H1 (cell line): Measurements from ENCODE around the gene CCL22.

Experiments used
- CHD1 ChIP-seq: IDR thresholded peaks from 2 replicates; pipeline ENCODE4 v1.6.1; 2012; ENCODE audit warnings: low read depth, low read length, improper control_type of control experiment
- EGR1 ChIP-seq: IDR thresholded peaks from 2 replicates; pipeline ENCODE4 v1.6.1; 2011; ENCODE audit warnings: low read depth, low read length, borderline replicate concordance
- EZH2 ChIP-seq: fragments of 200-600 bp; sonication (generic); IDR thresholded peaks from 2 replicates; pipeline ENCODE4 v1.7.1; 2012; ENCODE audit warnings: low read depth, mild to moderate bottlenecking, moderate library complexity, low read length, inconsistent platforms; ENCODE audit not compliant: severe bottlenecking
- RAD21 ChIP-seq, 2 experiments: IDR thresholded peaks in 1 of 2; conservative IDR thresholded peaks in 1 of 2; 2 replicates each; pipeline ENCODE4 v1.6.1; 2011; ENCODE audit warnings: low read depth in 2 of 2, low read length in 2 of 2, improper control_type of control experiment in 1 of 2, inconsistent platforms in 1 of 2, mild to moderate bottlenecking in 1 of 2, moderate library complexity in 1 of 2
- RBBP5 ChIP-seq: IDR thresholded peaks from 2 replicates; pipeline ENCODE4 v1.7.1; 2012; ENCODE audit warnings: low read depth, mild to moderate bottlenecking, inconsistent platforms, low read length, moderate library complexity, borderline replicate concordance
- SP1 ChIP-seq: IDR thresholded peaks from 2 replicates; pipeline ENCODE4 v1.6.1; 2011; ENCODE audit warnings: low read depth, low read length
- TCF12 ChIP-seq: IDR thresholded peaks from 2 replicates; pipeline ENCODE4 v1.6.1; 2011; ENCODE audit warnings: low read depth, mild to moderate bottlenecking, low read length
- ZNF274 ChIP-seq: IDR thresholded peaks from 2 replicates; pipeline ENCODE4 v1.7.0; 2012; ENCODE audit warnings: low read length, borderline replicate concordance; ENCODE audit errors: extremely low read depth
- TF ChIP-seq, protein P1 (sequence below), 3 experiments: IDR thresholded peaks; 1 replicate in 2 of 3; 2 replicates in 1 of 3; pipeline versions ENCODE4 v1.5.1 to v1.6.1; 2011; ENCODE audit warnings: low read length in 3 of 3, mild to moderate bottlenecking in 3 of 3, inconsistent platforms in 2 of 3, low read depth in 1 of 3, moderate library complexity in 1 of 3; ENCODE audit not compliant: insufficient read depth in 1 of 3; ENCODE audit errors: control extremely low read depth in 1 of 3

DNA sequence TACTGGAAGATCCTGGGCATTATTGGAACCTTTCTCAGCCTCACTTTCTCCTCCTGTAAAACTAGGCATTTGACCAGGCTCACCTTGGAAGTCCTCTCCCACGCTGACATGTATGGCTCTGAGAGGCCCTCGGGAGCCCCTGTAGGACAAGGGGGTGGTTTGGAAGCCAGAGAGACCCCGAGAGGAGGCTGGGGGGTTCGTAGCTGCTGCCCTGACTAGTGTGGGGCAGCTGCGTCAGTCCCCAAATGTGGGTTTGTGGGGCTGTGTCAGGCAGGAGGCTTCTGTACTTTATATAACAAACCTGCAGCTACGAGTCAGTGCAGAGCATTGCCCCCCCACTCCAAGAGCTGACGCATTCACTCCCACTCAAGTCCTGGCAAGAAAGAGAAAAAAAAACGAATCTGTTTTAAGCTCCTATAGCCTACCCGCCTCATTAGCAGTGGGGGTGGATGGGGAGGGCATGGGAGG, 15.5 kb downstream of the CCL22 start:
- TF ChIP-seq, protein P1, sequence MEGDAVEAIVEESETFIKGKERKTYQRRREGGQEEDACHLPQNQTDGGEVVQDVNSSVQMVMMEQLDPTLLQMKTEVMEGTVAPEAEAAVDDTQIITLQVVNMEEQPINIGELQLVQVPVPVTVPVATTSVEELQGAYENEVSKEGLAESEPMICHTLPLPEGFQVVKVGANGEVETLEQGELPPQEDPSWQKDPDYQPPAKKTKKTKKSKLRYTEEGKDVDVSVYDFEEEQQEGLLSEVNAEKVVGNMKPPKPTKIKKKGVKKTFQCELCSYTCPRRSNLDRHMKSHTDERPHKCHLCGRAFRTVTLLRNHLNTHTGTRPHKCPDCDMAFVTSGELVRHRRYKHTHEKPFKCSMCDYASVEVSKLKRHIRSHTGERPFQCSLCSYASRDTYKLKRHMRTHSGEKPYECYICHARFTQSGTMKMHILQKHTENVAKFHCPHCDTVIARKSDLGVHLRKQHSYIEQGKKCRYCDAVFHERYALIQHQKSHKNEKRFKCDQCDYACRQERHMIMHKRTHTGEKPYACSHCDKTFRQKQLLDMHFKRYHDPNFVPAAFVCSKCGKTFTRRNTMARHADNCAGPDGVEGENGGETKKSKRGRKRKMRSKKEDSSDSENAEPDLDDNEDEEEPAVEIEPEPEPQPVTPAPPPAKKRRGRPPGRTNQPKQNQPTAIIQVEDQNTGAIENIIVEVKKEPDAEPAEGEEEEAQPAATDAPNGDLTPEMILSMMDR (IDR thresholded peaks at IDR 0.05; ENCODE audit: control extremely low read depth in 1 of 3, insufficient read depth in 1 of 3, low read depth in 1 of 3, low read length in 3 of 3) = no peak
- TF ChIP-seq CHD1 (no peak), EGR1 (no peak), ZNF274 (no peak), RAD21 (IDR thresholded peaks at IDR 0.05 in 1 of 2, conservative IDR thresholded peaks at IDR 0.05 in 1 of 2; ENCODE audit: low read depth in 2 of 2, low read length in 2 of 2) (no peak), SP1 (no peak), EZH2 (no peak), RBBP5 (no peak), TCF12 (no peak)
